Measurements from ENCODE around the gene EEIG2. TPM values are rescaled to one million over a fixed set of nuclear protein-coding genes. Genes with fewer than 3 reads are reported as not detected.

EEIG2 gene
- total and polyA plus RNA-seq, 2 of the 13 experiments (the other 11 are each of a cell fraction or from before 2014, with no cell fraction given) = 0.90 to 3.2 TPM

GRCh38 chr1:108540977-108541376 lies 18.9 kb upstream of the EEIG2 start:
- ATAC-seq = no peak
- POLR2A ChIA-PET = no interaction called here
- no peak overlapping the region for H3K4me3 ChIP-seq (replicated peaks in 1 of 3; ENCODE audit: insufficient read depth in 1 of 3, low read depth in 2 of 3, low read length in 3 of 3)
- no peak overlapping the region for H3K27ac ChIP-seq (ENCODE audit: extremely low read length, insufficient read depth, low read length)
- WGBS (ENCODE audit: low lambda C conversion rate) = 58% methylated on average over 1 of the region's 1 CpG
- H2AFZ ChIP-seq (ENCODE audit: low read length) = no peak overlapping the region
- H3K27me3 ChIP-seq (ENCODE audit: control insufficient read depth in 1 of 2, insufficient read depth in 2 of 2, low read length in 2 of 2) = no peaks in the 10 kb centered on the region
- BruUV-seq (replicated peaks) = no TSS peak
- CTCF ChIA-PET (ENCODE audit: low intra/inter-chr PET ratio, low total read pairs) = no interaction called here
- DNase-seq (ENCODE audit: low spot score) = no peak
- no peaks in the 10 kb centered on the region for H3K4me1 ChIP-seq (ENCODE audit: insufficient read depth, low read length)
- in situ Hi-C loops (cut with HindIII; ENCODE audit: extremely low pct_ligation_motif_present, low pct_unique_long_range_greater_than_20kb) = no loop called here
- H3K36me3 ChIP-seq (replicated peaks in 1 of 2; ENCODE audit: control insufficient read depth in 1 of 2, insufficient read depth in 2 of 2, low read length in 2 of 2) = no peaks in the 10 kb centered on the region
- no peaks in the 10 kb centered on the region for H3K9me3 ChIP-seq (ENCODE audit: low read length)
- TF ChIP-seq IKZF1 (IDR thresholded peaks at IDR 0.05) (no peak), ELK4 (CRISPR knock-in tag; IDR thresholded peaks at IDR 0.05; ENCODE audit: borderline replicate concordance) (no peak), ESRRA (CRISPR knock-in tag; IDR thresholded peaks at IDR 0.05; ENCODE audit: low read depth) (no peak), DR1 (CRISPR knock-in tag; IDR thresholded peaks at IDR 0.05) (no peak), NCOA5 (CRISPR knock-in tag; IDR thresholded peaks at IDR 0.05) (no peak), NR3C1 (CRISPR knock-in tag; IDR thresholded peaks at IDR 0.05) (no peak), TSC22D2 (CRISPR knock-in tag; IDR thresholded peaks at IDR 0.05; ENCODE audit: borderline replicate concordance) (no peak), SOX6 (IDR thresholded peaks at IDR 0.05) (no peak), SOX6 (CRISPR knock-in tag; IDR thresholded peaks at IDR 0.05) (no peak), SALL2 (CRISPR knock-in tag; IDR thresholded peaks at IDR 0.05) (no peak), DRAP1 (CRISPR knock-in tag; IDR thresholded peaks at IDR 0.05) (no peak), AHR (CRISPR knock-in tag; IDR thresholded peaks at IDR 0.05) (no peak), HHEX (CRISPR knock-in tag; IDR thresholded peaks at IDR 0.05) (no peak), ZNF484 (CRISPR knock-in tag; IDR thresholded peaks at IDR 0.05; ENCODE audit: borderline replicate concordance, low read depth) (no peak), ATM (IDR thresholded peaks at IDR 0.05; ENCODE audit: borderline replicate concordance) (no peak), ATRX (CRISPR knock-in tag; IDR thresholded peaks at IDR 0.05; ENCODE audit: borderline replicate concordance) (no peak), ZFY (CRISPR knock-in tag; IDR thresholded peaks at IDR 0.05) (no peak), MLXIP (CRISPR knock-in tag; IDR thresholded peaks at IDR 0.05; ENCODE audit: borderline replicate concordance) (no peak), SNAPC2 (CRISPR knock-in tag; IDR thresholded peaks at IDR 0.05) (no peak), ZKSCAN1 (IDR thresholded peaks at IDR 0.05; ENCODE audit: low read length) (no peak), ATF2 (CRISPR knock-in tag; IDR thresholded peaks at IDR 0.05) (no peak)
- no peak overlapping the region for H3K4me2 ChIP-seq (ENCODE audit: low read depth, low read length)
- no peaks in the 10 kb centered on the region for H4K20me1 ChIP-seq (ENCODE audit: insufficient read depth, low read length)
- intact Hi-C loops (cut with micrococcal nuclease; ENCODE audit: unreplicated experiment) = no loop called here
- FAIRE-seq = no peak
- H3K9ac ChIP-seq (ENCODE audit: insufficient read depth, low read depth, low read length) = no peak overlapping the region
- H3K79me2 ChIP-seq (ENCODE audit: insufficient read depth, low read length) = no peaks in the 10 kb centered on the region
